Kidney (tissue), 22 donors: Measurements from ENCODE around the gene NARS2. TPM values are rescaled to one million over a fixed set of nuclear protein-coding genes. Genes with fewer than 3 reads are reported as not detected.

ENCODE experiments used
- DNase-seq, 5 donors: peaks; one replicate each; pipeline ENCODE4 v3.0.0-alpha.2; 2013 to 2020
- FAIRE-seq: peaks from 2 replicates; lab custom pipeline; 2012; peaks lifted over from hg19 to GRCh38; lab: Jason Lieb, UNC
- H3K27ac ChIP-seq, 2 donors: one replicate each; pipeline ENCODE4 v1.7.0; 2013; ENCODE audit warnings: low read depth in 2 of 2, low read length in 2 of 2, inconsistent platforms in 1 of 2
- H3K27me3 ChIP-seq: one replicate; pipeline ENCODE4 v1.7.1; 2013; ENCODE audit warnings: low read length, inconsistent platforms; ENCODE audit not compliant: control insufficient read depth, insufficient read depth
- H3K36me3 ChIP-seq, 3 donors: one replicate each; pipeline versions ENCODE4 v1.7.0 to v1.7.1; 2013; ENCODE audit warnings: low read length in 3 of 3, control low read depth in 1 of 3, inconsistent platforms in 1 of 3; ENCODE audit not compliant: insufficient read depth in 3 of 3, control insufficient read depth in 2 of 3
- H3K4me1 ChIP-seq, 3 donors: one replicate each; pipeline versions ENCODE4 v1.7.0 to v1.7.1; 2013; ENCODE audit warnings: low read length in 3 of 3, inconsistent platforms in 1 of 3, low read depth in 1 of 3; ENCODE audit not compliant: control insufficient read depth in 2 of 3, insufficient read depth in 2 of 3
- H3K4me3 ChIP-seq, 3 donors: one replicate each; pipeline versions ENCODE4 v1.7.0 to v1.8.1; 2013; ENCODE audit warnings: low read length in 3 of 3, control low read depth in 1 of 3, inconsistent platforms in 1 of 3
- H3K9ac ChIP-seq, 3 donors: one replicate each; pipeline versions ENCODE4 v1.7.0 to v1.7.1; 2013; ENCODE audit warnings: low read length in 3 of 3, control low read depth in 1 of 3, inconsistent platforms in 1 of 3
- H3K9me3 ChIP-seq, 3 donors: one replicate each; pipeline versions ENCODE4 v1.7.0 to v1.7.1; 2013; ENCODE audit warnings: low read length in 3 of 3, control low read depth in 1 of 3, inconsistent platforms in 1 of 3; ENCODE audit not compliant: control insufficient read depth in 2 of 3, insufficient read depth in 1 of 3
- CTCF ChIP-seq: IDR thresholded peaks from 3 replicates; pipeline ENCODE4 v1.5.1; 2012; ENCODE audit warnings: mild to moderate bottlenecking, moderate library complexity, borderline replicate concordance; ENCODE audit not compliant: insufficient read depth; ENCODE audit errors: extremely low read depth
- intact Hi-C: fragments of 100-400 bp; cut with DNase I; formaldehyde crosslinking; loops from one replicate; pipeline ENCODE4 v1.11.1; 2022
- long read RNA-seq, 10 donors: library from polyadenylated mRNA in 1 of 10; unstranded in 1 of 10; transcript quantifications; one replicate each; pipeline ENCODE4 v2.0.0 and lab custom pipeline, GENCODE V29; 2021 to 2026
- polyA plus RNA-seq: library from polyadenylated mRNA; stranded (reverse); fragments of 350-450 nt; fragmentation: Illumina TruSeq; extraction: RNeasy Lipid Tissue Mini Kit (QIAGEN cat#74804); gene quantifications from one replicate; pipeline ENCODE4 v1.2.3, GENCODE V29; 2014; ENCODE audit warnings: low read depth, low replicate concordance; ENCODE audit not compliant: insufficient read depth
- total RNA-seq: library from RNA; stranded (reverse); fragmentation: NEBNext Ultra II Directional; extraction: Animal tissue kit (Norgen Biotek cat#: 25700); gene quantifications from one replicate; pipeline ENCODE4 v1.2.1, GENCODE V29; 2021
- donor health status: control.
- donor health status: control.
- donor health status: control.
- donor health status: control.
- donor health status: control.
- donor health status: DM: yes; HTN: yes; CAD: no.
- donor health status: Normal renal cell carcinoma (clear cell type).

The NARS2 gene, protein sequence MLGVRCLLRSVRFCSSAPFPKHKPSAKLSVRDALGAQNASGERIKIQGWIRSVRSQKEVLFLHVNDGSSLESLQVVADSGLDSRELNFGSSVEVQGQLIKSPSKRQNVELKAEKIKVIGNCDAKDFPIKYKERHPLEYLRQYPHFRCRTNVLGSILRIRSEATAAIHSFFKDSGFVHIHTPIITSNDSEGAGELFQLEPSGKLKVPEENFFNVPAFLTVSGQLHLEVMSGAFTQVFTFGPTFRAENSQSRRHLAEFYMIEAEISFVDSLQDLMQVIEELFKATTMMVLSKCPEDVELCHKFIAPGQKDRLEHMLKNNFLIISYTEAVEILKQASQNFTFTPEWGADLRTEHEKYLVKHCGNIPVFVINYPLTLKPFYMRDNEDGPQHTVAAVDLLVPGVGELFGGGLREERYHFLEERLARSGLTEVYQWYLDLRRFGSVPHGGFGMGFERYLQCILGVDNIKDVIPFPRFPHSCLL
- total RNA-seq: 13.2 TPM
- 13.0 TPM for polyA plus RNA-seq
- long read RNA-seq, donor 1, partial matches to known transcripts: 0 of 2 reads
- long read RNA-seq, donor 1, other reads (novel, unspliced or antisense): 0 of 2 reads
- long read RNA-seq, donor 2, partial matches to known transcripts: 0 of 3 reads
- long read RNA-seq, donor 2, other reads (novel, unspliced or antisense): 0 of 3 reads
- long read RNA-seq, donor 3, transcript NARS2-201 (14 exons, 2,519 nt): major isoform, 6 of 6 reads
- long read RNA-seq, donor 3, partial matches to known transcripts: 0 of 6 reads
- long read RNA-seq, donor 3, other reads (novel, unspliced or antisense): 0 of 6 reads
- long read RNA-seq, donor 4, partial matches to known transcripts: 0 of 3 reads
- long read RNA-seq, donor 4, other reads (novel, unspliced or antisense): 0 of 3 reads
- long read RNA-seq, donor 5: 0 reads
- long read RNA-seq, donor 6, transcript NARS2-201 (14 exons, 2,519 nt): major isoform, 5 of 5 reads
- long read RNA-seq, donor 6, partial matches to known transcripts: 0 of 5 reads
- long read RNA-seq, donor 6, other reads (novel, unspliced or antisense): 0 of 5 reads
- long read RNA-seq, donor 7, transcript NARS2-201 (14 exons, 2,519 nt): major isoform, 24 of 35 reads
- long read RNA-seq, donor 7, partial matches to known transcripts: 1 of 35 reads
- long read RNA-seq, donor 7, other reads (novel, unspliced or antisense): 10 of 35 reads
- long read RNA-seq, donor 8, partial matches to known transcripts: 0 of 5 reads
- long read RNA-seq, donor 8, other reads (novel, unspliced or antisense): 0 of 5 reads
- long read RNA-seq, donor 9, partial matches to known transcripts: 0 of 3 reads
- long read RNA-seq, donor 9, other reads (novel, unspliced or antisense): 0 of 3 reads
- long read RNA-seq, donor 10, partial matches to known transcripts: 9 of 12 reads
- long read RNA-seq, donor 10, other reads (novel, unspliced or antisense): 0 of 12 reads

GRCh38 chr11:78574386-78575381 lies at the start of gene NARS2:
TSS of gene NARS2 (minus strand) at chr11:78574864. CDS start at chr11:78574488, 376 bp downstream.
- peaks cover 0 to 4% (median 3%) of the 10 kb centered on the region in 3 donors for H3K4me1 ChIP-seq
- DNase-seq (peak; percentile 98 to 99 (median 99)), FAIRE-seq (peak; percentile 66)
- H3K4me3 ChIP-seq: peak within 1 kb of the TSS; percentile 89 to 98 (median 98)
- peak within 1 kb of the TSS; percentile 64 to 98 (median 96) for H3K9ac ChIP-seq
- peaks cover 4 to 6% (median 4%) of the 10 kb centered on the region in 3 donors for H3K36me3 ChIP-seq
- no peaks in the 10 kb centered on the region for H3K9me3 ChIP-seq
- H3K27ac ChIP-seq: peak within 1 kb of the TSS; percentile 85 to 89
- no peak for TF ChIP-seq CTCF
- H3K27me3 ChIP-seq: no peaks in the 10 kb centered on the region
- intact Hi-C loops: no loop called here

DNA sequence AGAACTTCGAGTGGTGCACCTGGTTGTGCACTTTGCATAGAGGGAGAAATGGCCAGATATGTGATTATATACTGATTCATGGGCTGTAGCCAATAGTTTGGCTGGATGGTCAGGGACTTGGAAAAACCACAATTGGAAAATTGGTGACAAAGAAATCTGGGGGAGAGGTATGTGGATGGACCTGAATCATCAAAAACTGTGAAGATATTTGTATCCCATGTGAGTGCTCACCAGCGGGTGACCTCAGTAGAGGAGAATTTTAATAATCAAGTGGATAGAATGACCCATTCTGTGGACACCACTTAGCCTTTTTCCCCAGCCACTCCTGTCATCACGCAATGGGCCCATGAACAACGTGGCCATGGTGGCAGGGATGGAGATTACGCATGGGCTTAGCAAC lies 48.0 kb upstream of the NARS2 start:
- Histone ChIP-seq H3K27me3 (no peaks in the 10 kb centered on the region), H3K27ac (no peak overlapping the region), H3K4me1 (no peaks in the 10 kb centered on the region), H3K4me3 (no peak overlapping the region), H3K9me3 (peaks cover 0 to 12% (median 3%) of the 10 kb centered on the region in 3 donors), H3K9ac (no peak overlapping the region), H3K36me3 (no peaks in the 10 kb centered on the region)
- intact Hi-C loops: no loop called here
- no peak for FAIRE-seq
- no peak for TF ChIP-seq CTCF
- DNase-seq: no peak
